Regular cardiac myocyte (primary cell): ENCODE results near the gene KCTD11. TPM values are rescaled to one million over a fixed set of nuclear protein-coding genes. Genes with fewer than 3 reads are reported as not detected.

Source experiments
- total RNA-seq: library from RNA; depleted of rRNA; stranded (reverse); fragments of >200 nt; gene quantifications from 2 replicates; pipeline ENCODE4 v1.2.3, GENCODE V29; 2014

The KCTD11 gene
- total RNA-seq = 10.4 and 13.5 TPM in 2 replicates

GRCh38 chr17:7351665-7352502, at the start of gene KCTD11:
Gene KCTD11, plus strand, starts transcription at chr17:7352162.

GRCh38 chr17:7306911-7307685, 44.9 kb upstream of the KCTD11 start, which contains the start of gene EIF5A:
Gene EIF5A, plus strand, starts transcription at chr17:7307628. Its CDS starts 2,008 bp downstream, at chr17:7309636.

GRCh38 chr17:7314719-7315569, 37.0 kb upstream of the KCTD11 start, which contains the start of gene GPS2:
Gene GPS2, minus strand, starts transcription at chr17:7315360. Its CDS starts 308 bp downstream, at chr17:7315052.

GRCh38 chr17:7328840-7329373, 23.1 kb upstream of the KCTD11 start, which contains the start of gene NEURL4:
Gene NEURL4, minus strand, starts transcription at chr17:7329335. Its CDS starts 23 bp downstream, at chr17:7329312.

GRCh38 chr17:7336240-7337175, 15.5 kb upstream of the KCTD11 start, which contains the start of gene ACAP1:
Gene ACAP1, plus strand, starts transcription at chr17:7336529. Its CDS starts 206 bp downstream, at chr17:7336735.

GRCh38 chr17:7355053-7355452, 3.1 kb downstream of the KCTD11 start, which contains the start of gene TMEM95:
Gene TMEM95, plus strand, starts transcription at chr17:7355156. Its CDS starts 49 bp downstream, at chr17:7355205.

GRCh38 chr17:7380855-7381683, 29.1 kb downstream of the KCTD11 start, which contains the start of gene TNK1:
Gene TNK1, plus strand, starts transcription at chr17:7381089. Its CDS starts 1,838 bp downstream, at chr17:7382927.

GRCh38 chr17:7394452-7395191, 42.7 kb downstream of the KCTD11 start, which contains the start of gene PLSCR3:
Gene PLSCR3, minus strand, starts transcription at chr17:7394525. Its CDS starts 415 bp downstream, at chr17:7394110.

GRCh38 chr17:7403977-7404736, 52.2 kb downstream of the KCTD11 start, which contains the start of gene TMEM256:
Gene TMEM256, minus strand, starts transcription at chr17:7404097. Its CDS starts 13 bp downstream, at chr17:7404084.

Other genes starting within 250 kb of the KCTD11 start
- not detected in 2 replicates for gene ASGR2, start 237.3 kb upstream of the KCTD11 start, total RNA-seq
- gene ASGR1, start 172.8 kb upstream of the KCTD11 start, total RNA-seq = 0.56 and 0.58 TPM in 2 replicates
- 12.7 and 16.3 TPM in 2 replicates for gene DLG4, start 132.3 kb upstream of the KCTD11 start, total RNA-seq
- gene ACADVL, start 132.2 kb upstream of the KCTD11 start, total RNA-seq = 261 and 425 TPM in 2 replicates
- gene DVL2, start 117.6 kb upstream of the KCTD11 start, total RNA-seq = 49.8 and 59.5 TPM in 2 replicates
- gene PHF23, start 112.7 kb upstream of the KCTD11 start, total RNA-seq = 40.0 and 40.8 TPM in 2 replicates
- gene GABARAP, start 109.7 kb upstream of the KCTD11 start, total RNA-seq = 118 and 275 TPM in 2 replicates
- gene CTDNEP1, start 100.4 kb upstream of the KCTD11 start, total RNA-seq = 14.4 and 19.9 TPM in 2 replicates
- gene ELP5, start 99.9 kb upstream of the KCTD11 start, total RNA-seq = 22.0 and 57.3 TPM in 2 replicates
- 0.19 and 1.7 TPM in 2 replicates for gene CLDN7, start 89.7 kb upstream of the KCTD11 start, total RNA-seq
- under 0.01 and 0.28 TPM in 2 replicates for gene SLC2A4, start 70.4 kb upstream of the KCTD11 start, total RNA-seq
- gene YBX2, start 57.5 kb upstream of the KCTD11 start, total RNA-seq = 0.56 TPM in 1 of 2 replicates, not detected in the other
- gene EIF5A, start 44.5 kb upstream of the KCTD11 start, total RNA-seq = 474 and 1,218 TPM in 2 replicates
- gene GPS2, start 36.8 kb upstream of the KCTD11 start, total RNA-seq = 26.8 and 41.8 TPM in 2 replicates
- gene NEURL4, start 22.8 kb upstream of the KCTD11 start, total RNA-seq = 12.7 and 23.8 TPM in 2 replicates
- gene ACAP1, start 15.6 kb upstream of the KCTD11 start, total RNA-seq = 0.56 and 0.58 TPM in 2 replicates
- gene TMEM95, start 3.0 kb downstream of the KCTD11 start, total RNA-seq = not detected in 2 replicates
- under 0.01 and 0.28 TPM in 2 replicates for gene TNK1, start 28.9 kb downstream of the KCTD11 start, total RNA-seq
- 14.4 and 15.5 TPM in 2 replicates for gene PLSCR3, start 42.4 kb downstream of the KCTD11 start, total RNA-seq
- 88.0 and 144 TPM in 2 replicates for gene TMEM256, start 51.9 kb downstream of the KCTD11 start, total RNA-seq
- gene NLGN2, start 55.7 kb downstream of the KCTD11 start, total RNA-seq = 2.3 and 4.2 TPM in 2 replicates
- gene SPEM1, start 68.2 kb downstream of the KCTD11 start, total RNA-seq = not detected in 2 replicates
- gene SPEM2, start 73.5 kb downstream of the KCTD11 start, total RNA-seq = not detected in 2 replicates
- gene SPEM3, start 76.7 kb downstream of the KCTD11 start, total RNA-seq = not detected in 2 replicates
- 1.5 and 2.3 TPM in 2 replicates for gene TMEM102, start 83.3 kb downstream of the KCTD11 start, total RNA-seq
- gene FGF11, start 87.3 kb downstream of the KCTD11 start, total RNA-seq = 2.5 and 14.7 TPM in 2 replicates
- gene CHRNB1, start 92.9 kb downstream of the KCTD11 start, total RNA-seq = 2.3 and 3.9 TPM in 2 replicates
- gene ZBTB4, start 127.5 kb downstream of the KCTD11 start, total RNA-seq = 14.8 and 21.4 TPM in 2 replicates
- not detected in 2 replicates for gene SLC35G6, start 129.3 kb downstream of the KCTD11 start, total RNA-seq
- 49.6 and 88.0 TPM in 2 replicates for gene POLR2A, start 132.2 kb downstream of the KCTD11 start, total RNA-seq
- gene TNFSF12, start 196.9 kb downstream of the KCTD11 start, total RNA-seq = 3.6 and 14.1 TPM in 2 replicates
- gene TNFSF13, start 206.6 kb downstream of the KCTD11 start, total RNA-seq = 0.38 and 1.1 TPM in 2 replicates
- 71.0 and 99.3 TPM in 2 replicates for gene SENP3, start 209.8 kb downstream of the KCTD11 start, total RNA-seq
- 7.5 and 15.2 TPM in 2 replicates for gene CD68, start 227.5 kb downstream of the KCTD11 start, total RNA-seq
- gene MPDU1, start 231.7 kb downstream of the KCTD11 start, total RNA-seq = 54.4 and 115 TPM in 2 replicates
- gene SOX15, start 237.9 kb downstream of the KCTD11 start, total RNA-seq = 0.28 and 0.38 TPM in 2 replicates